Loucy (cell line): ENCODE measurements around the gene EPHB6.

Experiments
- H2AFZ ChIP-seq: fragments of 200-600 bp; sonication (generic); 2 replicates; pipeline ENCODE4 v1.6.0; 2016; ENCODE audit warnings: antibody characterized with exemption, mild to moderate bottlenecking, low read length, moderate library complexity
- H3F3A ChIP-seq: fragments of 200-600 bp; 2 replicates; pipeline ENCODE4 v1.6.0; 2016; ENCODE audit warnings: antibody characterized with exemption, low read depth, mild to moderate bottlenecking
- H3K27me3 ChIP-seq: fragments of 200-600 bp; sonication (generic); 2 replicates; pipeline ENCODE4 v1.6.1; 2014; ENCODE audit warnings: low read length, mild to moderate bottlenecking; ENCODE audit not compliant: insufficient read depth, poor library complexity, severe bottlenecking
- H3K36me3 ChIP-seq: fragments of 200-600 bp; sonication (generic); 2 replicates; pipeline ENCODE4 v1.6.1; 2016; ENCODE audit warnings: low read length; ENCODE audit not compliant: insufficient read depth
- H3K4me1 ChIP-seq: fragments of 200-600 bp; sonication (generic); 2 replicates; pipeline ENCODE4 v1.5.1; 2014; ENCODE audit warnings: low read length, mild to moderate bottlenecking; ENCODE audit not compliant: insufficient read depth, poor library complexity, severe bottlenecking
- H3K4me2 ChIP-seq: fragments of 200-600 bp; sonication (generic); 2 replicates; pipeline ENCODE4 v1.6.0; 2014; ENCODE audit warnings: antibody characterized with exemption, low read length, low read depth, mild to moderate bottlenecking; ENCODE audit not compliant: poor library complexity, severe bottlenecking
- H3K4me3 ChIP-seq: fragments of 200-600 bp; sonication (generic); 2 replicates; pipeline ENCODE4 v1.5.1; 2014; ENCODE audit warnings: low read length, mild to moderate bottlenecking, mixed read lengths; ENCODE audit not compliant: poor library complexity, severe bottlenecking
- H3K79me2 ChIP-seq: fragments of 200-600 bp; sonication (generic); 2 replicates; pipeline ENCODE4 v1.6.1; 2014; ENCODE audit warnings: low read length; ENCODE audit not compliant: insufficient read depth
- H3K9ac ChIP-seq: fragments of 200-600 bp; sonication (generic); 2 replicates; pipeline ENCODE4 v1.6.0; 2014; ENCODE audit warnings: mild to moderate bottlenecking, low read depth, low read length, moderate library complexity; ENCODE audit not compliant: poor library complexity, severe bottlenecking
- H3K9me2 ChIP-seq: fragments of 200-600 bp; sonication (generic); replicated peaks from 2 replicates; pipeline ENCODE4 v1.6.1; 2016; ENCODE audit warnings: low read depth, low read length, mixed read lengths
- H3K9me3 ChIP-seq: fragments of 200-600 bp; sonication (generic); 2 replicates; pipeline ENCODE4 v1.6.1; 2014; ENCODE audit warnings: mild to moderate bottlenecking, antibody characterized with exemption, low read length, low read depth; ENCODE audit not compliant: insufficient read depth
- H4K20me1 ChIP-seq: fragments of 200-600 bp; sonication (generic); 2 replicates; pipeline ENCODE4 v1.6.0; 2014; ENCODE audit warnings: antibody characterized with exemption, low read length, mild to moderate bottlenecking; ENCODE audit not compliant: insufficient read depth, poor library complexity, severe bottlenecking
- CTCF ChIP-seq: fragments of 200-600 bp; sonication (generic); conservative IDR thresholded peaks from 2 replicates; pipeline ENCODE4 v1.5.1; 2014; ENCODE audit warnings: mild to moderate bottlenecking, antibody characterized with exemption, low read length
- EZH2phosphoT487 ChIP-seq: fragments of 200-600 bp; IDR thresholded peaks from 2 replicates; pipeline ENCODE4 v1.6.1; 2018; ENCODE audit warnings: antibody characterized with exemption, mild to moderate bottlenecking, moderate library complexity, borderline replicate concordance

The EPHB6 gene

DNA sequence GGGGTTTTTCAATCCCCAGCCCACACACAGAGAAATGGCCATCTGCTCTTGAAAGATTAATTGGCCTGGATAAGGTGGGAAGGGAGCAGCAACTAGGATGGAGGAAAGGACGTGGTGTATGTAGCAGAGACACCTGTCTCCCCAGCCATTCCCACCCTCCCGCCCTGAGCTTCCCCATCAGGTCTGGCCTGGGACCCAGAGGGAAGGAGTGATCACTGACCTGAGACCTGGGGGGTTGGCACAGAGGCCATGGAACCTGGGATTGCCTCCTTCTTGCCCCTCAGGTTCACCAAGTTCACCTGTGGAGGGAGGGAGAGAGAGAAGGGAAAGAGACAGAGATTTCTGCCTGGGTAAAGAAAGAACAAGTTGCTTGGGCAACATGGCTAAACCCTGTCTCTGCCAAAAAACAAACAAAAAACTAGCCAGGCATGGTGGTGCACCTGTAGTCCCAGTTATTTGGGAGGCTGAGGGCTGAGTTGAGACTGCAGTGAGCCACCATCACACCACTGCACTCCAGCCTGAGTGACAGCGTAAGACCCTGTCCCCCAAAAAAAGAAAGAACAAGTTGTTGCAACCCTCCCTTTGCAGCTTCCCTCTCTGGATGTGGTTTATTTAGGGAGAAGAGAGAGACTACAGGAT, 42.0 kb downstream of the EPHB6 start:
- H3K4me1 ChIP-seq = no peaks in the 10 kb centered on the region

DNA sequence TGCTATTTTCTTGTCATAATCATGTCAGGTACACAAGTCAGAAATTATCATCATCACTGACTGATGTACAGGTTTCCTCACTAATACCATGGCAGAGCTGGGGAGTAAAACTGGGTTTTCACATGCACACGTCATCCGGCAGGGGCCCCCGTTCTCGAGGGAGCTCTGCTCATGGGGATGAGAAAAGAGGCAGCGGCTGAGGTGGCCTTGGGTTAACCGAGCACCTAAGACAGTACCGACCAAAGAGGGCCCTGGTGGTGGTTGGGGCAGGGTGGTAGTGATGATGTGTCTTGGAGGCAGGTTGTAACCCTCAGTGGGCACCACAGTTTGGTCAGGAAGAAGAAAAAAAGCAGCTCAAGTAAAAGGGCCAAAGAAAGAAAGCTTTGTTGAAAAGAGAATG, 42.8 kb downstream of the EPHB6 start:
- Histone ChIP-seq H3K79me2 (no peaks in the 10 kb centered on the region), H3K27me3 (no peaks in the 10 kb centered on the region), H3K4me1 (no peaks in the 10 kb centered on the region), H2AFZ (no peak overlapping the region), H3K9me2 (no peaks in the 10 kb centered on the region), H3K4me2 (no peak overlapping the region), H3F3A (no peaks in the 10 kb centered on the region), H3K4me3 (no peak overlapping the region), H3K9ac (no peak overlapping the region), H3K9me3 (no peaks in the 10 kb centered on the region), H3K36me3 (no peaks in the 10 kb centered on the region), H4K20me1 (no peaks in the 10 kb centered on the region)
- TF ChIP-seq CTCF = no peak
- TF ChIP-seq EZH2phosphoT487 = no peak

More for the DNA sequence above, 42.0 kb downstream of the EPHB6 start:
- H3K4me3 ChIP-seq = no peak overlapping the region
- H3K4me2 ChIP-seq = no peak overlapping the region
- H3K9me3 ChIP-seq = no peaks in the 10 kb centered on the region
- H2AFZ ChIP-seq = no peak overlapping the region
- H4K20me1 ChIP-seq = no peaks in the 10 kb centered on the region
- TF ChIP-seq EZH2phosphoT487 (no peak), CTCF (no peak)
- no peaks in the 10 kb centered on the region for H3K36me3 ChIP-seq
- H3K79me2 ChIP-seq = no peaks in the 10 kb centered on the region
- H3K9ac ChIP-seq = no peak overlapping the region
- no peaks in the 10 kb centered on the region for H3K27me3 ChIP-seq
- no peaks in the 10 kb centered on the region for H3K9me2 ChIP-seq
- H3F3A ChIP-seq = no peaks in the 10 kb centered on the region

DNA sequence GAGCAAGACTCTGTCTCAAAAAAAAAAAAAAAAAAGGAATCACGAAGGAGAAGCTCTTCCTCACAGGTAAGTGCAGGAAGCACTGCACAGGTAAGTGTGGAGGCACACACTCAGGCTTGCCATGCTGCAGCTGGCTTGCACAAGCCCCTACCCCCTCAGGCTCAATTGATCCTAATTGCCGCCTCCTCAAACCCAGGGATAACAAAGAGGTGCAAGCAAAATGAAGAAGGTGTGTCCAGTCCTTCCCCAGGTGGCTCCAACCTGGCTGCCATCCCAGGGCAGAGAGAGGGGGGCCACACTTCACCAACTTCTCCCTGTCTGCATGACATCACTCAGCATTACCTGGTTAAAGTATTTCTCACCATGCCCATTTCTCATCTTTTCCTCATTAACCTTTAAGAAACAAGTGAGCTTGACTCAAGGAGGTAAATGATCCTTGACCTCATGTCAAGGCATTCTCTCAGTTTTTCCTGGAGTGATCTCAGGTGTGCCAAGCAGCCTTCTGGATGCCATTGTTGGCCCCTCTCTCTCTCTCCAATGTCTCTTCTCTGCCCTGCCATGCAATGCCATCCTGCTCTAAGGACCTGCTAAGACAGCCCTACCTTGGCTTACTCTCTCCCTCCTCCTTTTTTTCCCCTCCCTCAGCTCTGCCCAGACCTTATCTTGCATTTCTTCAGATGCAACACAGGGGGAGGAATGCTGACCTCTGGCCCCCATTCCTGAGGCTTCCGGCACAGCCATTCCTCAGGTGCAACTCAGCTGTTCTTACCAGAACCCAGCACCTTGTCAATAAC, 43.7 kb downstream of the EPHB6 start:
- Histone ChIP-seq H3K9me3 (no peaks in the 10 kb centered on the region), H3K4me1 (no peaks in the 10 kb centered on the region), H4K20me1 (no peaks in the 10 kb centered on the region), H3K36me3 (no peaks in the 10 kb centered on the region), H3K9ac (no peak overlapping the region), H3F3A (no peaks in the 10 kb centered on the region), H3K9me2 (no peaks in the 10 kb centered on the region), H3K79me2 (no peaks in the 10 kb centered on the region), H2AFZ (no peak overlapping the region), H3K4me2 (no peak overlapping the region), H3K4me3 (no peak overlapping the region), H3K27me3 (no peaks in the 10 kb centered on the region)
- no peak for TF ChIP-seq CTCF
- TF ChIP-seq EZH2phosphoT487 = no peak
